Measurements from ENCODE around the gene PCDHGC5. TPM values are rescaled to one million over a fixed set of nuclear protein-coding genes. Genes with fewer than 3 reads are reported as not detected.

PCDHGC5 gene
- 0.21 and 1.2 TPM in 2 replicates for total RNA-seq

GRCh38 chr5:141488591-141489561, at the start of gene PCDHGC5:
Gene PCDHGC5 (plus strand): TSS chr5:141489081. CDS start chr5:141489241, 160 bp downstream.

GRCh38 chr5:141475625-141476131, 13.2 kb upstream of the PCDHGC5 start, which contains the start of gene PCDHGC3:
Gene PCDHGC3 (plus strand): TSS chr5:141475966. CDS start chr5:141476117, 151 bp downstream.

DNA sequence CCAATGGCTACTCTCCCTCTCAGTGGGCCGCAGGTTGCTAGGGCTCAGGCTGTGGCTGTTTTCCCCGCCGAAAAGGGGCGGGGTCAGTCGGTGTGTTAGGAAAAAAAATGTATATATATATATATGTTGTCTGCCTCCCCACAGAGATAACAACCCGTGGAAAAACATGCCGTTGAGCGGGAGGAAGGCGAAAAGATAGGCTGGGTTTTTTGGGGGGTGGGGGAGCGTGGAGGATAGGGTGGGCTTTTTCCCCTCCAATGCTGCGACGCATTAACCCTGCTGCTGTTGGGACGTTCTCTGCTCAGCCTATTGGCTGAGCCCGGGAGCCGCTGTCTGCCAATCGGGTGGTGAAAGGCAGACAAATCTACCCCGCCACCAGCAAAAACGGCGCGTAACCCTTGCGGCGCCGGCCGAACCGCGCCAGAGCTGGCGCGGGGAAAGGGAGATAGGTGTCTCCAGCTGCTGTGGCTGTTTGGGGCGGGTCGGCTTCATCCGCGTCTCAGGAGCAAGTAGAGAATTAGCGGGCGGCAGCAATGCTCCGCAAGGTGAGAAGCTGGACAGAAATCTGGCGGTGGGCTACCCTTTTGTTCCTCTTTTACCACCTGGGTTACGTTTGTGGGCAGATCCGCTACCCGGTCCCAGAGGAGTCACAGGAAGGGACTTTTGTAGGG, 4.1 kb upstream of the PCDHGC5 start, which contains the start of gene PCDHGC4:
TSS of gene PCDHGC4 (plus strand) at position 390 of the 671 bp plus-strand sequence. CDS start at position 534, 144 bp downstream.

Other genes with a start within 250 kb of the PCDHGC5 start
- gene PCDHB15, start 243.7 kb upstream of the PCDHGC5 start, total RNA-seq = 0.21 and 0.24 TPM in 2 replicates
- gene SLC25A2, start 185.0 kb upstream of the PCDHGC5 start, total RNA-seq = not detected in 2 replicates
- gene TAF7, start 168.3 kb upstream of the PCDHGC5 start, total RNA-seq = 30.1 and 32.8 TPM in 2 replicates
- under 0.01 TPM in 1 of 2 replicates, not detected in the other for gene PCDHGA1, start 158.6 kb upstream of the PCDHGC5 start, total RNA-seq
- gene PCDHGA2, start 150.3 kb upstream of the PCDHGC5 start, total RNA-seq = 0.21 and 0.48 TPM in 2 replicates
- under 0.01 and 0.21 TPM in 2 replicates for gene PCDHGA3, start 145.3 kb upstream of the PCDHGC5 start, total RNA-seq
- gene PCDHGB1, start 139.0 kb upstream of the PCDHGC5 start, total RNA-seq = 0.21 and 0.24 TPM in 2 replicates
- 0.24 TPM in 1 of 2 replicates, not detected in the other for gene PCDHGA4, start 134.1 kb upstream of the PCDHGC5 start, total RNA-seq
- gene PCDHGB2, start 129.1 kb upstream of the PCDHGC5 start, total RNA-seq = under 0.01 TPM in 1 of 2 replicates, not detected in the other
- gene PCDHGA5, start 124.9 kb upstream of the PCDHGC5 start, total RNA-seq = 0.24 TPM in 1 of 2 replicates, not detected in the other
- 0.24 and 0.43 TPM in 2 replicates for gene PCDHGB3, start 118.8 kb upstream of the PCDHGC5 start, total RNA-seq
- under 0.01 and 0.24 TPM in 2 replicates for gene PCDHGA6, start 115.2 kb upstream of the PCDHGC5 start, total RNA-seq
- gene PCDHGA7, start 106.3 kb upstream of the PCDHGC5 start, total RNA-seq = 0.21 and 0.24 TPM in 2 replicates
- 0.64 and 5.3 TPM in 2 replicates for gene PCDHGB4, start 101.4 kb upstream of the PCDHGC5 start, total RNA-seq
- gene PCDHGA8, start 96.4 kb upstream of the PCDHGC5 start, total RNA-seq = 0.21 and 0.48 TPM in 2 replicates
- 2.6 and 4.6 TPM in 2 replicates for gene PCDHGB5, start 91.1 kb upstream of the PCDHGC5 start, total RNA-seq
- 0.72 and 0.85 TPM in 2 replicates for gene PCDHGA9, start 86.3 kb upstream of the PCDHGC5 start, total RNA-seq
- gene PCDHGB6, start 81.1 kb upstream of the PCDHGC5 start, total RNA-seq = 0.48 and 0.64 TPM in 2 replicates
- 2.2 and 4.3 TPM in 2 replicates for gene PCDHGA10, start 76.1 kb upstream of the PCDHGC5 start, total RNA-seq
- 1.1 and 3.4 TPM in 2 replicates for gene PCDHGB7, start 71.4 kb upstream of the PCDHGC5 start, total RNA-seq
- gene PCDHGA11, start 68.0 kb upstream of the PCDHGC5 start, total RNA-seq = 2.2 and 2.6 TPM in 2 replicates
- gene PCDHGA12, start 58.6 kb upstream of the PCDHGC5 start, total RNA-seq = 1.7 and 3.9 TPM in 2 replicates
- 20.0 and 20.2 TPM in 2 replicates for gene PCDHGC3, start 13.1 kb upstream of the PCDHGC5 start, total RNA-seq
- under 0.01 and 0.48 TPM in 2 replicates for gene PCDHGC4, start 4.1 kb upstream of the PCDHGC5 start, total RNA-seq
- gene DIAPH1, start 129.9 kb downstream of the PCDHGC5 start, total RNA-seq = 66.9 and 83.6 TPM in 2 replicates
- gene HDAC3, start 147.8 kb downstream of the PCDHGC5 start, total RNA-seq = 60.5 and 63.4 TPM in 2 replicates
- 4.3 and 12.3 TPM in 2 replicates for gene RELL2, start 147.9 kb downstream of the PCDHGC5 start, total RNA-seq
- gene FCHSD1, start 162.3 kb downstream of the PCDHGC5 start, total RNA-seq = 10.0 and 24.8 TPM in 2 replicates
- gene ARAP3, start 193.1 kb downstream of the PCDHGC5 start, total RNA-seq = 3.6 and 6.2 TPM in 2 replicates